Right forelimb (tissue), 1 donor: ENCODE results near the gene MRO.

ENCODE experiments used
- DNase-seq: peaks from one replicate; pipeline ENCODE4 v3.0.0-alpha.2; 2018

Gene MRO

GRCh38 chr18:50832754-50833153 lies 12.9 kb upstream of the MRO start:
- DNase-seq: no peak

GRCh38 chr18:50830544-50830943 lies 10.7 kb upstream of the MRO start:
- DNase-seq: no peak

GRCh38 chr18:50829644-50830043 lies 9.8 kb upstream of the MRO start:
- DNase-seq: no peak

DNA sequence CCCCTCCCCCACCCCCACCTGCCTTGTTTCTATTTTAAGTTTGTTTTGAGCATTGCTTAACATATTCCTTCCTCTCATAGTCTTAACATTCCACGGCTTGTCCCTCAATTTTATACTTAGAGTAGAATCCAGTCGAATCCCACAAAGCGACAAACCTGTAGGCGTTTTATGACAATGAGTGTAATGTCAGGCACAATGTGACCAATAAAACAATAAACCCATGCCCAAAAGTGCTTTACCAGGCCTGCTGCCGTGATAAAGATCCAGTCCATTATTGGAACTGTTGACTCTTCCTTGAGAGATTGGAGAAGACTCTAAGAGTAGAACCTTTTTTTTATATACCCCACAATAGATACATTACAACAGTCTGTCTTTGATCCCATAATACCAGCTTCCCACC lies 6.2 kb upstream of the MRO start:
- no peak for DNase-seq

DNA sequence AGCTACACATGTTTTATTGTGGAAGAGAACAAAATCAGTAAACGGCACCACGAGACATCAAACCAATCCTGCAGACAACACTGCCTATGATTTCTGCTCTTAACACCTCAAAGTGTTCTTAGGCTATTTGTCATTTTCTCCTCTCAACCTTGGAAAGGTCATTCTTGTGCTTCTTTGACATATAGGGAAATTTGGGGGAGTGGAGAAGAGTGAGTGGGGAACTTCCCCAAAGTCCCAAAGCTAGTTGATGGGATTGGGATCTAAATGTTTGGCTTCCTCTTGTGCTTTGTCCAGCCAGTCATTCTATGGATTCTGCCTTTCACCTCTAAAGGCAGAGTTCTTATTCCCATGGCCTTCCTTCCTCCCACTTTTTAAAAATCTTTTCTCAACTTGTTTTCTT lies 5.8 kb upstream of the MRO start:
- no peak for DNase-seq

GRCh38 chr18:50822756-50823155 lies 2.9 kb upstream of the MRO start:
- DNase-seq: no peak

DNA sequence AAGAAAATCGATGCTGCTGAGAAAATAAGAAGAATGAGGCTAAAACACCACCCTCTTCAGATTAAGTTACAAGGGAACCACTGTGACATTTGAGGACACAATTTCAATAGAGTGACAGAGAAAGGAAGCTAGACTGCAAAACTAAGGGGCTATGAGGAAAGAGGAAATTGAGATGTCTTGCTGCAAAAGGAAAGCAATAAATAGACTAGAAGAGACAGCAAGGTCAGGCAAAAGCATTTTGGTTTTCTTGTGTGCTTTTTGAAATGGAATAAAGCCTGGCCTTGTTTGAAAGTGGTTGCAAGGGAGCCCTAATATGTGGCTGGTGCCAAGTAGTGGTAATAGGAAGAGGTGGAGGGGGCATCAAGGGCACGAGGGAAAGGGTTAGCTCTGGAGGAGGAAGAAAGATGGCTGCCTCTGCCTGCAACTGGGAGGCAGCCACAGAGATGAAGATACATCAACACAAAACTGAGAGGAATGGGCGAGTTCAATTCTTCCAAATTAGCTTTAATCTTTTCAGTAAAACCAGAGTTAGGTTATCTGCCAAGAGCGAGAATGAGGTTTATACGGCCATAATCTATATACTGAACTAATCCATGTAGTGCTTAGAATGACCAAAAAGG lies 1.2 kb upstream of the MRO start:
- no peak for DNase-seq

GRCh38 chr18:50819027-50819727 lies 639 bp downstream of the MRO start:
- peak; percentile 50 for DNase-seq

- DNase-seq: no peak
These were observed 3.2 kb downstream of the MRO start for GRCh38 chr18:50816419-50817166.

DNA sequence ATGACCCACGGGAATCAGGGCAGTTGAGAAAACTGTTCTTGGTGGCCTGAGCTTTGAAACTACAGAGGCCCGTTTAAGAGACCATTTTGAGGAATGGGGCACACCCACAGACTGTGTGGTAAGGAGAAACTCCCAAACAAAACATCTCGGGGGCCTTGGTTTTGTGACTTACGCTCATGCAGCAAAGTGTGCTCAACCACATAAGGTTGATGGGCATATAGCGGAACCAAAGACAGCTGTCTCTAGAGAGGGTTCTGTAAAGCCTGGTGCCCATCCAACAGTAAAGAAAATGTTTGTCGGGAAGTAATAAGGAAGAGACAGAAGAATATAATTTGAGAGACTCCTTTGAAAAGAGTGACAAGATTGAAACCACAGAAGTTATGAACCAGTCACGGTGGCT lies 5.4 kb downstream of the MRO start:
- DNase-seq: no peak

- DNase-seq: no peak
These were observed 6.5 kb downstream of the MRO start for GRCh38 chr18:50813353-50813752.

GRCh38 chr18:50812834-50813233 lies 7.0 kb downstream of the MRO start:
- DNase-seq: no peak

DNA sequence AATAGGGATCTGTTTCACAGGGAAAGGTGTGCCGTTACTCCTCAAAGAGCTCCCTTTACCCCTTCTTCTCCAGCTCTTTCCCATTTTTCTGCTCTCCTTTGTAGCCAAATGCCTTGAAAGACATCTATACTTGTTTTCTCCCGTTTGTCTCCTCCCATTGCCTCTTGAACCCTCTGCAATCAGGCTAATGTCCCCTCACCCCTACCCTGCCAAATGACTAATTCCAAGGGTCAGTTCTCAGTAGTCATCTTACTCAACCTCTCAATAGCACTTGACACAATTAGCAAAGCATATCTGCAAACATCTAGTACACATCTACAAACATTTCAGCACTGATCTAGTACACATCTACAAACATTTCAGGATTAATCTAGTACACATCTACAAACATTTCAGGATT lies 12.6 kb downstream of the MRO start:
- DNase-seq: no peak

GRCh38 chr18:50806208-50806616 lies 13.6 kb downstream of the MRO start:
- DNase-seq: no peak

DNA sequence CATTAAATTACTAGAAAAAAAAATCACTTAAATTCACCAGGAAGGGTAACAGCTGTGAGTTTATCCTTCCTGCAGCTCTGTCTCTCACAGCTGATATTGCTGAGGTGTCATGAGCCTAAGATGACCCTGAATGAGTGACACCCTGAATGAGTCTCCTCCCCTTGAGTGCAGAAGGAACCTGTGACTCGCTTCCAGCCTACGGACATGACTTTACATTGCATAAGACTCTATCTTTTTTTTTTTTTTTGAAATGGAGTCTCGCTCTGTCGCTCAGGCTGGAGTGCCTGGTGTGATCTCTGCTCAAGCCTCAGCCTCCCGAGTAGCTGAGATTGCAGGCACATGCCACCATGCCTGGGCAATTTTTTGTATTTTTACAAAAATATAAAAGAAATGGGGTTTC lies 14.1 kb downstream of the MRO start:
- no peak for DNase-seq

GRCh38 chr18:50803592-50803991 lies 16.2 kb downstream of the MRO start:
- DNase-seq: no peak

GRCh38 chr18:50802141-50802540 lies 17.7 kb downstream of the MRO start:
- no peak for DNase-seq

GRCh38 chr18:50797142-50797541 lies 22.7 kb downstream of the MRO start:
- no peak for DNase-seq

GRCh38 chr18:50796495-50796894 lies 23.3 kb downstream of the MRO start:
- no peak for DNase-seq

DNA sequence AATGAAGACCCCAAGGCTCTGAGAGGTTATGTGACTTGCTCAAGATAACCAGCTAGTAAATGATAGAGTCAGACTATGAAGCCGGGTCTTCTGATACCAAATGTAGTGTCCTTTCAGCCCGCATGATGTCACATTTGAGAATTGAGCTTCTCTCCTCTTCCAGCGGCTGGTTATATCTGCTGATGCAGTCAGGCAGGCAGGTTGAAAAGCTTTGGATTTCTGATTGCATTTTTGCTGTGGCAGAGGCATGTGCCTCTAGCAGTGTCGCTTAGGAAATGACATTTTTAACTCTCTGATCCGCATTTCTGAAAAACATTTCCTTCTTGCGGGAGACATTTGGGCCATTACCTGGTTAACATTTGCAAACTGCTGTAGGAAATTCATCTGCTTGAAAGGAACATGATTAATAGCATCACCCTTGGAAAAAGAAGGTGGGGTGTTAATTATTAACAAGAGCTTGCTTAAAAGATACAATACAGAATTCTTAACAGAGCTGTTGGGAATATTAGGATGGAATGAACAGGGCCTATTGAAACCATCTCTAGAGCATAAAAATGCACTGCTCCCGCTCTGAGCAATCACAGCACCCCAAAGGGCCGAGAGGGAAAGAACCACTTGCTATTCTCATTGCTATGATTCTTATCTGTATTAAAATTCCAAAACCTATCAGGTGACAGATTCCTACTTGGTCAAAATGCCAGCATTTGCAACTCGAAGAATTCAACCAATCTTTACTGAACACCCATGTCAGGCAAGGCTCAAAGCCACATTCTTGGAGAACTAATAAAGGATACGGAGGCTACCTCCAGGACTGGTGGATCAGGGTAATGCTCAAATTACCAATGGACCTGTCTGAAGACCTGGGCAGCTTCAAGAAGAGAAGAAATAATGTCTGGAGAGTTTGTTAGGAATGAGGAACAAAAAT lies 25.9 kb downstream of the MRO start:
- DNase-seq: no peak

DNA sequence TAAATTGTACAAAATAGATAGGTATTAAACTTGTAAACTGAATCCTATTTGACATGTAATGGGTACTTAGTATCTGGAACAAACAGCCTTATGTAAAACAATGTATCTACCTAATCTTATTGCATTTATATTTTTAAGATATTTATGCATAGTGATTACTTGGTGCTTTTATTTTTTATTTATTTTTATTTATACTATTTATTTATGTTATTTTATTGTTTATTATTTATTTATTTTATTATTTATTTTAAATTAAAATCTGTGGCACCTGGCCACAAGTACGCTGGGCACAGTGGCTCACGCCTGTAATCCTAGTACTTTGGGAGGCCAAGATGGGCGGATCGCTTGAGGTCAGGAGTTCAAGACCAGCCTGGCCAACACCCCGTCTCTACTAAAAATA lies 26.9 kb downstream of the MRO start:
- DNase-seq: no peak

- DNase-seq: no peak
These were observed 28.0 kb downstream of the MRO start for GRCh38 chr18:50791599-50792438.
